Nephron progenitor cell (in vitro differentiated cells): Measurements from ENCODE around the gene SNX7.

ENCODE experiments used
- DNase-seq: peaks from one replicate; pipeline ENCODE4 v3.0.0; 2021
- H3K27ac Mint-ChIP-seq: 2 replicates; pipeline ENCODE4 v1.8.0; 2021; ENCODE audit warnings: mild to moderate bottlenecking, moderate library complexity, mixed read lengths
- H3K27me3 Mint-ChIP-seq: 2 replicates; pipeline ENCODE4 v1.8.0; 2021; ENCODE audit warnings: mild to moderate bottlenecking, low read depth, mixed read lengths; ENCODE audit not compliant: poor library complexity
- H3K36me3 Mint-ChIP-seq: 2 replicates; pipeline ENCODE4 v1.8.0; 2021; ENCODE audit warnings: low read depth, mixed read lengths
- H3K4me1 Mint-ChIP-seq: 2 replicates; pipeline ENCODE4 v1.8.0; 2021; ENCODE audit warnings: mixed read lengths
- H3K4me3 Mint-ChIP-seq: 2 replicates; pipeline ENCODE4 v1.8.0; 2021; ENCODE audit warnings: mild to moderate bottlenecking, moderate library complexity, mixed read lengths
- H3K9me3 Mint-ChIP-seq: 2 replicates; pipeline ENCODE4 v1.8.0; 2021; ENCODE audit warnings: mild to moderate bottlenecking, moderate library complexity, mixed read lengths
- TF ChIP-seq, protein P1 (sequence below): fragments of 200-600 bp; sonication (generic); IDR thresholded peaks from 2 replicates; pipeline ENCODE4 v1.5.0; 2021; ENCODE audit warnings: antibody characterized with exemption

SNX7 gene

DNA sequence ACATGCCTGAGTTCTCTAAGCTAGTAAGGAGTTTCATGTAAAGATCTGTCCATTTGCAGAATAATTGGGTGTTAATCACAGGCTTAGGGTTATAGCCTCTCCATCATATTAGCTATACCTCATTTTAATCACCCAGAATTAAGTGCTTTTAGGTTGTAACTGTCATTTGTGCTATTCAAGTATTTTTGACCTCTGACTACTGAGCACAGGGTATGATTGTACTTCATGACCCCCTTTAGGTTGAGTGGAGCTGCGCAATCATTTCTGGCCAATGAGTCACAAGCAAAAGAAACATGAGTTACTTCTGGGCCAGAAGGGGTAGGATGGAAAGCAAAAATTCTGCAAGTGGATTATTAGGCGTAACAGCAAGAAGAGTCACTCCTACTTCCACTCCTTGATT, 8.4 kb upstream of the SNX7 start:
- H3K36me3 Mint-ChIP-seq, result no peaks in the 10 kb centered on the region
- no peak overlapping the region for H3K4me3 Mint-ChIP-seq
- no peak for DNase-seq
- TF ChIP-seq, protein P1, sequence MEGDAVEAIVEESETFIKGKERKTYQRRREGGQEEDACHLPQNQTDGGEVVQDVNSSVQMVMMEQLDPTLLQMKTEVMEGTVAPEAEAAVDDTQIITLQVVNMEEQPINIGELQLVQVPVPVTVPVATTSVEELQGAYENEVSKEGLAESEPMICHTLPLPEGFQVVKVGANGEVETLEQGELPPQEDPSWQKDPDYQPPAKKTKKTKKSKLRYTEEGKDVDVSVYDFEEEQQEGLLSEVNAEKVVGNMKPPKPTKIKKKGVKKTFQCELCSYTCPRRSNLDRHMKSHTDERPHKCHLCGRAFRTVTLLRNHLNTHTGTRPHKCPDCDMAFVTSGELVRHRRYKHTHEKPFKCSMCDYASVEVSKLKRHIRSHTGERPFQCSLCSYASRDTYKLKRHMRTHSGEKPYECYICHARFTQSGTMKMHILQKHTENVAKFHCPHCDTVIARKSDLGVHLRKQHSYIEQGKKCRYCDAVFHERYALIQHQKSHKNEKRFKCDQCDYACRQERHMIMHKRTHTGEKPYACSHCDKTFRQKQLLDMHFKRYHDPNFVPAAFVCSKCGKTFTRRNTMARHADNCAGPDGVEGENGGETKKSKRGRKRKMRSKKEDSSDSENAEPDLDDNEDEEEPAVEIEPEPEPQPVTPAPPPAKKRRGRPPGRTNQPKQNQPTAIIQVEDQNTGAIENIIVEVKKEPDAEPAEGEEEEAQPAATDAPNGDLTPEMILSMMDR, result no peak
- H3K27ac Mint-ChIP-seq, result no peak overlapping the region
- H3K27me3 Mint-ChIP-seq, result peaks cover 9% of the 10 kb centered on the region
- no peaks in the 10 kb centered on the region for H3K4me1 Mint-ChIP-seq
- H3K9me3 Mint-ChIP-seq, result no peaks in the 10 kb centered on the region

DNA sequence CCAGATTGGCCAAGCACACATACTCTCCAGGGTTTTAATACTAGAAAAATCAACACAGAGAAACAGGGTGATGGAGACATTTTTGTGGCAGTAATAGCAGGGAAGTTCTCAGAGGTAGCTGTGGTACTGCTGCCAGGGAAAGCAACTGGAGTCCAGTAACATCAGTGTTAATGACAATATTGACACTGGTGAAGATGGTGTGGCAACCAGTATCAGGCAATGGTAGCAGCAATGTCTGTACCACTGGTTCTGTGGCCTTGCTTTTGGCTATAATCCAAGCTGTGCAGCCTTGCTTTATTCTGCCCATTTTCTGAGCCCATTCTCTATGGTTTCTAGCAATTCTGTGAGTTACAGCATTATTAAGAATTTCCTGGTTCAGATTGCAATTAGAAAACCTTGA, 1.6 kb upstream of the SNX7 start:
- no peak for DNase-seq
- peaks cover 15% of the 10 kb centered on the region for H3K27me3 Mint-ChIP-seq
- no peaks in the 10 kb centered on the region for H3K36me3 Mint-ChIP-seq
- no peak overlapping the region for H3K4me3 Mint-ChIP-seq
- H3K9me3 Mint-ChIP-seq, result no peaks in the 10 kb centered on the region
- TF ChIP-seq, protein P1, result no peak
- no peak overlapping the region for H3K27ac Mint-ChIP-seq
- peaks cover 26% of the 10 kb centered on the region for H3K4me1 Mint-ChIP-seq

DNA sequence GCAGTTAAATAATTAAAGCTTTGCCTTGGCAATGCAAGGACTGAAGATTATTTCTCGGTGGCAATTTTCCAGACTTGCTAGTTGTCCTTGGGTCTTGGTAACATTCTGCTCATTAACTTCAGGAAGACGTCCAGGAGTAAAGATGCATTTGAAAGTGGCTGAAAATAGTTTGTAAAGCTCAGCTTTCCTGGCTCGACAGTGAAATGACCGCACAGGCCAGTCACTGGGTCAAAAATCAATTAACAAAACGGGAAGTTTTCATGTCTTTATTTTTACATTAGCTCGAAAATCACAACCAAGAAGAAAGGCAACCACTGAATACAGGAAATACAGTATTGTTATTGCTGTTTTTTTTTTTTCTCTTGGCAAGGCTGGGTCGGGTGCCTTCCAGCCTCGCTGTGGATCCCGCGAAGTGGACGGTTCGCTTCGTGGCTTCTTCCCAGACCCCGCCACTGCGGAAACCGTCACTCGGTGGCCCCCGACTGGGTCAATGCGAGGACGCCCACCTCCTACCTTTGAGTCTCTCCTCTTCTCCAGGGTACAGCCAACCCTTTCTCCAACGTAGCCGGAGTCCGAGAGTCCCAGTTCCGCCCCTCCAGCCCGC, 479 bp upstream of the SNX7 start:
- Mint-ChIP-seq H3K9me3 (no peaks in the 10 kb centered on the region), H3K4me3 (peak overlapping the region; percentile 86), H3K4me1 (peaks cover 26% of the 10 kb centered on the region), H3K27ac (no peak overlapping the region), H3K27me3 (peaks cover 15% of the 10 kb centered on the region), H3K36me3 (no peaks in the 10 kb centered on the region)
- DNase-seq, result no peak
- TF ChIP-seq, protein P1, result no peak

DNA sequence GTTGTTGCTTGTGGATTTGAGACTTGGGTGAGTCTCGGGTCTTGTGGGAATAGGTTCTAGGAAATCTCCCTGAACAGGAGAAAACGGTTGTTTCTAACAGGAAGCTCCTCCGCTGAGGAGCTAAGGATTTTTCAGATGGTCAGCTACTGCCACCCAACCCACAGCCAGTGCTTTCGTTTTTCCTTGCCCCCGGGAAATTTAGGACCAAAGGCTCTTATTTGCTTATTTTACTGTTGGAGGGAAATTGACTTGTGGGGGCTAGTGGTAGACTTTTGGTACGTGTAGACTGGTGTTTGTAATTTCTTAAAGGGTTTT, 792 bp downstream of the SNX7 start:
- peaks cover 26% of the 10 kb centered on the region for H3K4me1 Mint-ChIP-seq
- peak overlapping the region; percentile 61 for H3K27ac Mint-ChIP-seq
- H3K36me3 Mint-ChIP-seq, result no peaks in the 10 kb centered on the region
- H3K4me3 Mint-ChIP-seq, result peak overlapping the region; percentile 99
- no peak for DNase-seq
- TF ChIP-seq, protein P1, result no peak
- no peaks in the 10 kb centered on the region for H3K9me3 Mint-ChIP-seq
- H3K27me3 Mint-ChIP-seq, result peaks cover 6% of the 10 kb centered on the region

DNA sequence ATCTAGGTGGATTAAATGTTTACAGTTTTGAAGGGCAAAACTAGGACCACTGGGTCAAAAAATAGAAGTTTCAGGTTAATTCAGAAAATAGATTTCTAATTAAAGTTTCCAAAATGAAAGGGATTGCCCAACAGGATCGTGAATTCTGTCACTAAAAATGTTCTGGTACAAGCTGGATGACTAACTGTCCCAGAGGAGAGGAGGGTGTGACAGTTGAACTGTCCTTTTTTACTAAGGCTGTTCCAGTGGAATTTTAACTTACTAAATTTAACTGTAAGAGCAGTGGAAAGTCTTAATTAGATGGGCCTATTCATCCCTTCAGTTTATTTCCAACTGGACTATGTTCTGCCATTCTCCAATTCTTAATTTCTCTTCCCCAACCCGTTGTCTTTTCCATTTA, 7.2 kb downstream of the SNX7 start:
- Mint-ChIP-seq H3K36me3 (peaks cover 5% of the 10 kb centered on the region), H3K27me3 (peaks cover 3% of the 10 kb centered on the region), H3K27ac (no peak overlapping the region), H3K4me3 (no peak overlapping the region), H3K4me1 (peaks cover 10% of the 10 kb centered on the region), H3K9me3 (no peaks in the 10 kb centered on the region)
- DNase-seq, result no peak
- TF ChIP-seq, protein P1, result no peak

DNA sequence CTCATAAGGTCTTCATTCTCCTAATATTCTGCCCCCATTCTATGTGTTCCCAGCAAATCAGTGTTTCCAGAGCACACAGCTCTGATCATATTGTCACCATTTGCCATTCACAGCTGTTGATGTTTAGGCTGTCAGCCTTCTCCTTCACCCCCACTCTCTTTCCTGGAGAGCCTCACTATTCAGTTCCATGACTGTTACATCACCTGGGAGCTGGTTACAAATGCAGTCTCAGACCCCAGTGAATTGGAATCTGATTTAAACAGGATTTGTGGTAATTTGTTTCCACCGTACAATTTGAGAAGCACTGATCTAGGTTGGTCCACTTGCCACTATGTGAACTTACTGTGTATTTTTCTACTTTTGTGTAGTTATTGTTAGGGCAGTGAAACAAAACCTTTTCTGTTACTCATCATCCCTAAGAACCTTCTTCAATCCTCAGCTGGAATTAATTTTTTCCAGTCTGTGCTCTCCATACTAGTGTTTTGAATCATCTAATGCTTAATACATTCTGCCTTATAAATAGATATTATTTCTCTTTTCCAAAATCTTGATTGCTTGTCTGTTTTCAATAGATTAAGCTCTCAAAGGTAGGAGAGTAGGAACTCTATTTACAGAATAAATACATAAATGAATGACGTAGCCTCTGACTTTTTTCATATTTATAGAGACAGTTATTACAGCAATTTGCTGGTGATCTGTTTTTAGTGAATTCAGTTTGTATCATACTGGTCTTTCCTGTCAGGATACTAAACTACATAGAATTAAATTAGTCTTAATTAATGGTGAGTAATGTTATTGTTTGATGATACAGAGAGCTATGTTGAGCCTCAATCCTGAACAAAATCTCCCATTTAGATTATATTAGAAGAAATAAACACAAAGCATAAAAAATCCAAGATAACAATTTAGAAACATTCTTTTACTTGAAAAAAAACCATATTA, 8.1 kb downstream of the SNX7 start:
- Mint-ChIP-seq H3K9me3 (no peaks in the 10 kb centered on the region), H3K4me3 (no peak overlapping the region), H3K4me1 (peaks cover 5% of the 10 kb centered on the region), H3K27ac (no peak overlapping the region), H3K27me3 (no peaks in the 10 kb centered on the region), H3K36me3 (peaks cover 5% of the 10 kb centered on the region)
- TF ChIP-seq, protein P1, result no peak
- DNase-seq, result no peak
